Fibroblast of the conjunctiva (primary cell): ENCODE results near the gene NUP62.
"Not testable (repeated sequence)": the region's sequence is repeated elsewhere in the genome, so short reads cannot be mapped to it uniquely, and the experiment has no call there.

Experiments
- DNase-seq: peaks from one replicate; pipeline ENCODE4 v3.0.0-alpha.2; 2010; ENCODE audit warnings: low read depth

The NUP62 gene

GRCh38 chr19:49929121-49929610 lies at the start of gene NUP62, which contains the start of gene ATF5:
Gene NUP62, minus strand, starts transcription at chr19:49929504. Its CDS starts 19,697 bp downstream, at chr19:49909807.
Gene ATF5, plus strand, starts transcription at chr19:49929205. Its CDS starts 1,646 bp downstream, at chr19:49930851.
- DNase-seq, result peak; percentile 62

GRCh38 chr19:49978324-49978723 lies 49.0 kb upstream of the NUP62 start:
- no peak for DNase-seq

- no peak for DNase-seq
Measured at GRCh38 chr19:49977881-49978280, 48.6 kb upstream of the NUP62 start.

- DNase-seq, result no peak
Measured at GRCh38 chr19:49977076-49977475, 47.8 kb upstream of the NUP62 start.

- DNase-seq, result no peak
Measured at GRCh38 chr19:49976496-49976895, 47.2 kb upstream of the NUP62 start.

- DNase-seq, result no peak
Measured at GRCh38 chr19:49975051-49975450, 45.7 kb upstream of the NUP62 start.

GRCh38 chr19:49973987-49974386 lies 44.7 kb upstream of the NUP62 start:
- DNase-seq, result no peak

- DNase-seq, result no peak
Measured at GRCh38 chr19:49972841-49973240, 43.5 kb upstream of the NUP62 start.

- DNase-seq, result no peak
Measured at GRCh38 chr19:49971991-49972411, 42.7 kb upstream of the NUP62 start.

- not testable (repeated sequence) for DNase-seq
Measured at GRCh38 chr19:49969355-49969754, 40.1 kb upstream of the NUP62 start.

GRCh38 chr19:49968279-49968922 lies 39.1 kb upstream of the NUP62 start:
- DNase-seq, result no peak

- DNase-seq, result not testable (repeated sequence)
Measured at GRCh38 chr19:49960980-49961379, 31.7 kb upstream of the NUP62 start, which contains the start of gene SIGLEC11. Gene SIGLEC11, minus strand, starts transcription at chr19:49961172. Its CDS starts 91 bp downstream, at chr19:49961081.

- DNase-seq, result not testable (repeated sequence)
Measured at GRCh38 chr19:49959892-49960291, 30.6 kb upstream of the NUP62 start.

- DNase-seq, result not testable (repeated sequence)
Measured at GRCh38 chr19:49958596-49958995, 29.3 kb upstream of the NUP62 start.

- DNase-seq, result not testable (repeated sequence)
Measured at GRCh38 chr19:49958144-49958543, 28.8 kb upstream of the NUP62 start.

GRCh38 chr19:49957262-49957915 lies 28.1 kb upstream of the NUP62 start:
- no peak for DNase-seq

- DNase-seq, result no peak
Measured at GRCh38 chr19:49956115-49956495, 26.8 kb upstream of the NUP62 start.

- no peak for DNase-seq
Measured at GRCh38 chr19:49954933-49955332, 25.6 kb upstream of the NUP62 start.

- DNase-seq, result no peak
Measured at GRCh38 chr19:49954092-49954829, 25.0 kb upstream of the NUP62 start.

- DNase-seq, result no peak
Measured at GRCh38 chr19:49953416-49953815, 24.1 kb upstream of the NUP62 start.

GRCh38 chr19:49952906-49953305 lies 23.6 kb upstream of the NUP62 start:
- no peak for DNase-seq

- DNase-seq, result no peak
Measured at GRCh38 chr19:49952479-49952836, 23.2 kb upstream of the NUP62 start.
